ENCODE data around the gene C16orf90. TPM values are rescaled to one million over a fixed set of nuclear protein-coding genes. Genes with fewer than 3 reads are reported as not detected.

The C16orf90 gene
- total RNA-seq, 2 experiments from 2014 or later, result not detected

- H3K4me2 ChIP-seq (ENCODE audit: low read length), result 0 out of 2 replicates have a peak overlapping the region, but pooled peaks have one; percentile 29
- no peak overlapping the region for H3K27ac ChIP-seq (ENCODE audit: low read depth, low read length, poor library complexity, severe bottlenecking)
- H3K4me1 ChIP-seq (ENCODE audit: insufficient read depth, low read length, poor library complexity, severe bottlenecking), result peaks cover 33% of the 10 kb centered on the region
- no peak for DNase-seq (ENCODE audit: low spot score)
- TF ChIP-seq EZH2phosphoT487 (IDR thresholded peaks at IDR 0.05; ENCODE audit: borderline replicate concordance, low read depth, low read length) (no peak), CTCF (conservative IDR thresholded peaks at IDR 0.05; ENCODE audit: low read length) (no peak)
- intact Hi-C loops (cut with micrococcal nuclease; ENCODE audit: unreplicated experiment), result loop anchor here (2.0 to 5.0 kb wide), 3 partner anchors 61 to 141 kb away; partner anchors contain the start of gene SLX4
- H3K79me2 ChIP-seq (ENCODE audit: insufficient read depth, low read depth, low read length), result no peaks in the 10 kb centered on the region
- no peaks in the 10 kb centered on the region for H4K20me1 ChIP-seq (ENCODE audit: insufficient read depth, low read length)
- no peak overlapping the region for H2AFZ ChIP-seq (ENCODE audit: low read length)
- no peak overlapping the region for H3K4me3 ChIP-seq (ENCODE audit: low read depth, low read length, poor library complexity, severe bottlenecking)
- ChIA-PET CTCF (ENCODE audit: unreplicated experiment) (interaction anchor here (1.0 kb wide), 1 partner anchor 15 kb away, joined by 4 read pairs; no protein-coding TSS in a partner anchor), POLR2A (no interaction called here)
- peaks cover 12% of the 10 kb centered on the region; the same call in 1 of the 2 replicates for H3K36me3 ChIP-seq (ENCODE audit: insufficient read depth, low read length)
- BruUV-seq (replicated peaks), result no TSS peak
- no peaks in the 10 kb centered on the region for H3K9me2 ChIP-seq (ENCODE audit: insufficient read depth, low read length)
- H3K9me3 ChIP-seq (ENCODE audit: low read length), result no peaks in the 10 kb centered on the region
These were observed 30.7 kb upstream of the C16orf90 start for GRCh38 chr16:3525951-3526350.

- no peak for DNase-seq (ENCODE audit: low spot score)
- Histone ChIP-seq H3K9me3 (ENCODE audit: low read length) (no peaks in the 10 kb centered on the region), H3K4me1 (ENCODE audit: insufficient read depth, low read length, poor library complexity, severe bottlenecking) (peaks cover 31% of the 10 kb centered on the region), H3K79me2 (ENCODE audit: insufficient read depth, low read depth, low read length) (no peaks in the 10 kb centered on the region), H2AFZ (ENCODE audit: low read length) (no peak overlapping the region), H3K9me2 (ENCODE audit: insufficient read depth, low read length) (no peaks in the 10 kb centered on the region), H3K4me2 (ENCODE audit: low read length) (no peak overlapping the region), H3K4me3 (ENCODE audit: low read depth, low read length, poor library complexity, severe bottlenecking) (no peak overlapping the region), H4K20me1 (ENCODE audit: insufficient read depth, low read length) (no peaks in the 10 kb centered on the region), H3K36me3 (ENCODE audit: insufficient read depth, low read length) (peaks cover 12% of the 10 kb centered on the region; the same call in 1 of the 2 replicates), H3K27ac (ENCODE audit: low read depth, low read length, poor library complexity, severe bottlenecking) (no peak overlapping the region)
- ChIA-PET POLR2A (no interaction called here), CTCF (ENCODE audit: unreplicated experiment) (no interaction called here)
- intact Hi-C loops (cut with micrococcal nuclease; ENCODE audit: unreplicated experiment), result no loop called here
- no TSS peak for BruUV-seq (replicated peaks)
- no peak for TF ChIP-seq EZH2phosphoT487 (IDR thresholded peaks at IDR 0.05; ENCODE audit: borderline replicate concordance, low read depth, low read length)
- no peak for TF ChIP-seq CTCF (conservative IDR thresholded peaks at IDR 0.05; ENCODE audit: low read length)
These were observed 28.0 kb upstream of the C16orf90 start for GRCh38 chr16:3523281-3523680.

GRCh38 chr16:3520841-3521240, 25.6 kb upstream of the C16orf90 start:
- H3K4me2 ChIP-seq (ENCODE audit: low read length), result no peak overlapping the region
- CTCF ChIA-PET (ENCODE audit: unreplicated experiment), result no interaction called here
- intact Hi-C loops (cut with micrococcal nuclease; ENCODE audit: unreplicated experiment), result no loop called here
- H3K79me2 ChIP-seq (ENCODE audit: insufficient read depth, low read depth, low read length), result no peaks in the 10 kb centered on the region
- no peaks in the 10 kb centered on the region for H3K9me3 ChIP-seq (ENCODE audit: low read length)
- no peak overlapping the region for H3K27ac ChIP-seq (ENCODE audit: low read depth, low read length, poor library complexity, severe bottlenecking)
- peaks cover 12% of the 10 kb centered on the region for H3K4me1 ChIP-seq (ENCODE audit: insufficient read depth, low read length, poor library complexity, severe bottlenecking)
- DNase-seq (ENCODE audit: low spot score), result no peak
- no peaks in the 10 kb centered on the region for H3K9me2 ChIP-seq (ENCODE audit: insufficient read depth, low read length)
- POLR2A ChIA-PET, result no interaction called here
- H2AFZ ChIP-seq (ENCODE audit: low read length), result no peak overlapping the region
- peaks cover 15% of the 10 kb centered on the region; the same call in 1 of the 2 replicates for H3K36me3 ChIP-seq (ENCODE audit: insufficient read depth, low read length)
- no peak for TF ChIP-seq EZH2phosphoT487 (IDR thresholded peaks at IDR 0.05; ENCODE audit: borderline replicate concordance, low read depth, low read length)
- TF ChIP-seq CTCF (conservative IDR thresholded peaks at IDR 0.05; ENCODE audit: low read length), result no peak
- no peaks in the 10 kb centered on the region for H4K20me1 ChIP-seq (ENCODE audit: insufficient read depth, low read length)
- no peak overlapping the region for H3K4me3 ChIP-seq (ENCODE audit: low read depth, low read length, poor library complexity, severe bottlenecking)
- no TSS peak for BruUV-seq (replicated peaks)

All from OCI-LY7 (cell line).